Measurements from ENCODE around the gene DPF3.

DPF3 gene

DNA sequence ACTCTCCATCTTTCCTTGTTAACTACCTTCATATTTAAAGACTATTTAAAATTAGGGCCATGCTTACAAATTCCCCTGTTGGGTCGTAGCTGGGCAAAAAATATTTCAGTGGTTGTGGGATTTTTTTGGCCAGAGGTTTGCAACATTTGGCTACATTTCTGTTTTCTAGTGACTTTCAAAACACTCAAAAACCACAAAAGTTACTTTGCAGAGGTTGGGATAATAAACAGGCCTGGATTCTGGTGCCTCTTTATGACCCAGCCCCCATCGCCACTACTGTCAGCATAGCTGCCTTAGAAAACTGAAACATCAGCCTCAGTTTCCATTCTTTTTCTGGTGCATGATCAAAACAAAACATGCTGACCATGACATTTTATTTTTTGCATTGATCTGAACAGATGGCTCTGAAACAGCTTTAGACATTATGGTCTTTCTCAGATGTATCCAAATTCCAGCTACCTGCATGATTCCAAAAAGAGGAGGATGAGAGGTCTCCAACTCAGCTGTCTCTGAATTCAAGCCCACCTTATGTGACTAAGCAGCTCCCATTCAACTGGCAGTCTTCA lies 5.2 kb downstream of the DPF3 start:
- TF ChIP-seq, protein P1, sequence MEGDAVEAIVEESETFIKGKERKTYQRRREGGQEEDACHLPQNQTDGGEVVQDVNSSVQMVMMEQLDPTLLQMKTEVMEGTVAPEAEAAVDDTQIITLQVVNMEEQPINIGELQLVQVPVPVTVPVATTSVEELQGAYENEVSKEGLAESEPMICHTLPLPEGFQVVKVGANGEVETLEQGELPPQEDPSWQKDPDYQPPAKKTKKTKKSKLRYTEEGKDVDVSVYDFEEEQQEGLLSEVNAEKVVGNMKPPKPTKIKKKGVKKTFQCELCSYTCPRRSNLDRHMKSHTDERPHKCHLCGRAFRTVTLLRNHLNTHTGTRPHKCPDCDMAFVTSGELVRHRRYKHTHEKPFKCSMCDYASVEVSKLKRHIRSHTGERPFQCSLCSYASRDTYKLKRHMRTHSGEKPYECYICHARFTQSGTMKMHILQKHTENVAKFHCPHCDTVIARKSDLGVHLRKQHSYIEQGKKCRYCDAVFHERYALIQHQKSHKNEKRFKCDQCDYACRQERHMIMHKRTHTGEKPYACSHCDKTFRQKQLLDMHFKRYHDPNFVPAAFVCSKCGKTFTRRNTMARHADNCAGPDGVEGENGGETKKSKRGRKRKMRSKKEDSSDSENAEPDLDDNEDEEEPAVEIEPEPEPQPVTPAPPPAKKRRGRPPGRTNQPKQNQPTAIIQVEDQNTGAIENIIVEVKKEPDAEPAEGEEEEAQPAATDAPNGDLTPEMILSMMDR (conservative IDR thresholded peaks at IDR 0.05; ENCODE audit: low read depth, low read length): no peak
- DNase-seq (ENCODE audit: low read depth): no peak
- no peak overlapping the region for H3K4me3 ChIP-seq (ENCODE audit: low read length)

GRCh38 chr14:72888192-72888591 lies 5.7 kb downstream of the DPF3 start:
- no peak for DNase-seq (ENCODE audit: low read depth)
- TF ChIP-seq, protein P1 (conservative IDR thresholded peaks at IDR 0.05; ENCODE audit: low read depth, low read length): no peak
- no peak overlapping the region for H3K4me3 ChIP-seq (ENCODE audit: low read length)

DNA sequence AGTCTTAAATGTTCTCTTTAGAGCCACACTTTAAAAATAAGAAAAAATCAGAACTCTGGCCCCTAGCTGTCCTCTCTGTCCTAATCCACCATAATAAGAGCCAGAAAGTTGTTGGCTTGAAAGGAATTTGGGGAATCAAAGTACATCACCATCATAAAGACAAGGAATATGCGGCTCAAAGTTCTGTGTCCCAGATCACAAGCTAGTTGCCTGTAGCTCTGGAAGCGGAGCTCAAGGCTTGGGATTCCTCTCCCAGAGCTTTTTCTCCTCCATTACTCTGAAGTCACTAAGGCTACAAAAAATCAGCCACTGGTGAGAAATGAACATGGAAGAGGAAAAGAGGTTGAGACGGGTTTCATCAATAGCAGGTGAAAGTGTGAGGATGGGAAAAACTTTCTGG lies 6.4 kb downstream of the DPF3 start:
- TF ChIP-seq, protein P1 (conservative IDR thresholded peaks at IDR 0.05; ENCODE audit: low read depth, low read length): no peak
- no peak for DNase-seq (ENCODE audit: low read depth)
- no peak overlapping the region for H3K4me3 ChIP-seq (ENCODE audit: low read length)

GRCh38 chr14:72884386-72884785 lies 9.5 kb downstream of the DPF3 start:
- DNase-seq (ENCODE audit: low read depth): no peak
- H3K4me3 ChIP-seq (ENCODE audit: low read length): no peak overlapping the region
- TF ChIP-seq, protein P1 (conservative IDR thresholded peaks at IDR 0.05; ENCODE audit: low read depth, low read length): no peak

DNA sequence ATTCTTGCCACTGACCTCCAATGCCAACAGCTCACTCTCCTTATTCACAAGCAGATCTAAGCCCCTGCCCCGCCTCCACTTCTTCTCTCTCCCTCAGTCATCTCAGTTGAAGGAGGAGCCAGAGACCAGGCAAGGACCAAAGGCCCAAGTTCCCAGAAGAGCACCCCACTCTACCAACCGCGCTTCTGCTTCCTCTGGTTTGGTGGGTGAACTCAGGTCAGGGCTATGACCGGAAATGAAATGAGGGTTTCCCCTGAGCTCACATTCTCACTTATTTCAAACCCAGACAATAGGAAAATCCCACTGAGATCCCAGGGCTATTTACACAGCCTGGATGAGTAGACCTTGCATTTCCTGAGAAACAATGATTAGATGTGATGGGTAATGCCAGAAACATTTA lies 9.9 kb downstream of the DPF3 start:
- H3K4me3 ChIP-seq (ENCODE audit: low read length): no peak overlapping the region
- no peak for DNase-seq (ENCODE audit: low read depth)
- TF ChIP-seq, protein P1 (conservative IDR thresholded peaks at IDR 0.05; ENCODE audit: low read depth, low read length): no peak

GRCh38 chr14:72883109-72883508 lies 10.8 kb downstream of the DPF3 start:
- TF ChIP-seq, protein P1 (conservative IDR thresholded peaks at IDR 0.05; ENCODE audit: low read depth, low read length): no peak
- H3K4me3 ChIP-seq (ENCODE audit: low read length): no peak overlapping the region
- no peak for DNase-seq (ENCODE audit: low read depth)

GRCh38 chr14:72882463-72882862 lies 11.4 kb downstream of the DPF3 start:
- no peak overlapping the region for H3K4me3 ChIP-seq (ENCODE audit: low read length)
- TF ChIP-seq, protein P1 (conservative IDR thresholded peaks at IDR 0.05; ENCODE audit: low read depth, low read length): no peak
- DNase-seq (ENCODE audit: low read depth): no peak
